ENCODE measurements around the gene NRIP3.

DNA sequence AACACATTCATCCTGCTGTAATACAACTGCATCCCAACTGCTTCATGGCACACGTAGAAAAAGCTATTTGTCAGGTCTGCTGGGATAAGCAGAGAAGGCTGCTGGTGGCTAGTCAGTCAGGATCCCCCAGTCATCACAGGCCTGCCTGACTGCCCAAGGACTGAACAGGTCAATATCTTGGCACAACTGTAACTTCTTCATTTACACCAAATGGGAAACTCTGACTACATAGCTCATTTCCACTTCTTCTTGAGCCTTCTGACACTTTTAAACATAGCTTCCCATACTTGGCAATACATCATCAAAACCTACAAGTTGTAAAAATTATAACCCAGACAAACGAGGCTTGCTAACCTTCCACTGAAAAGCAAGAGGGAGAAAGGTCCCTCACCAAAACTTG is 42.4 kb downstream of the NRIP3 start:
- TF ChIP-seq, protein P1, sequence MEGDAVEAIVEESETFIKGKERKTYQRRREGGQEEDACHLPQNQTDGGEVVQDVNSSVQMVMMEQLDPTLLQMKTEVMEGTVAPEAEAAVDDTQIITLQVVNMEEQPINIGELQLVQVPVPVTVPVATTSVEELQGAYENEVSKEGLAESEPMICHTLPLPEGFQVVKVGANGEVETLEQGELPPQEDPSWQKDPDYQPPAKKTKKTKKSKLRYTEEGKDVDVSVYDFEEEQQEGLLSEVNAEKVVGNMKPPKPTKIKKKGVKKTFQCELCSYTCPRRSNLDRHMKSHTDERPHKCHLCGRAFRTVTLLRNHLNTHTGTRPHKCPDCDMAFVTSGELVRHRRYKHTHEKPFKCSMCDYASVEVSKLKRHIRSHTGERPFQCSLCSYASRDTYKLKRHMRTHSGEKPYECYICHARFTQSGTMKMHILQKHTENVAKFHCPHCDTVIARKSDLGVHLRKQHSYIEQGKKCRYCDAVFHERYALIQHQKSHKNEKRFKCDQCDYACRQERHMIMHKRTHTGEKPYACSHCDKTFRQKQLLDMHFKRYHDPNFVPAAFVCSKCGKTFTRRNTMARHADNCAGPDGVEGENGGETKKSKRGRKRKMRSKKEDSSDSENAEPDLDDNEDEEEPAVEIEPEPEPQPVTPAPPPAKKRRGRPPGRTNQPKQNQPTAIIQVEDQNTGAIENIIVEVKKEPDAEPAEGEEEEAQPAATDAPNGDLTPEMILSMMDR (conservative IDR thresholded peaks at IDR 0.05; ENCODE audit: low read length): no peak
- TF ChIP-seq EZH2phosphoT487 (IDR thresholded peaks at IDR 0.05; ENCODE audit: borderline replicate concordance, low read depth, low read length): no peak
